HG02763 (cell line): ENCODE measurements around the gene TOR1AIP1.
"Not testable (repeated sequence)": the region's sequence is repeated elsewhere in the genome, so short reads cannot be mapped to it uniquely, and the experiment has no call there.

ENCODE experiments used
- ATAC-seq: cut with Tn5 transposase; IDR thresholded peaks from one replicate; pipeline ENCODE4 v1.9.1; 2021; ENCODE audit warnings: mild to moderate bottlenecking, moderate library complexity; ENCODE audit not compliant: unreplicated experiment

The TOR1AIP1 gene

DNA sequence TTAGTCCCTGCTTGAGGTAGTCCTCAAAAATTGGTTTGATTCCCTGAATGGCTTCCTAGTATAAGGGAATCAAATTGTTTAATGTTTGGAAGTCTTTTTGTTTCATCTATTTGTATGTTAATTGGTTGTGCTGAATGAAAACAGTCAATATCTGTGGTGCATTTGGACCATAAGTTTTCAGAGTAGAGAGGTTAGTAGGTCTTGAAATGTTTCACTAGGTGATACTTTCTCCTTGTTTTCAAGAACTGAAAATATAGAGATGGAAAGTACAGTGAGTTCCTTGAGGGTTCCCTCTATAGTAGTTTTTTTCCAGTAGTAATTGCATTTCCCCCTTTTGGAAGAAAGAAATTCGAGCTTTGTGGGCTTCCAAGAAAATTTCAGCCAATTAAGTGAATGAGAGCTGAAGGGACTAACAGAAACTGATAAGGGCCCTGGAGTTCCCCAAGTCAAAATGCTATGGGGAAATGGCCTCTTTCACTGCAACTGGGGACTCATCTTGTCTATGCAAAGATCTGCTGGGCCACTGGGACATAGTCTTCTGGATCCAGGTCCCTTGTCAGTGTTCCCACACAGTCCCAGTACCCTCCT, 53.9 kb downstream of the TOR1AIP1 start:
- no peak for ATAC-seq

DNA sequence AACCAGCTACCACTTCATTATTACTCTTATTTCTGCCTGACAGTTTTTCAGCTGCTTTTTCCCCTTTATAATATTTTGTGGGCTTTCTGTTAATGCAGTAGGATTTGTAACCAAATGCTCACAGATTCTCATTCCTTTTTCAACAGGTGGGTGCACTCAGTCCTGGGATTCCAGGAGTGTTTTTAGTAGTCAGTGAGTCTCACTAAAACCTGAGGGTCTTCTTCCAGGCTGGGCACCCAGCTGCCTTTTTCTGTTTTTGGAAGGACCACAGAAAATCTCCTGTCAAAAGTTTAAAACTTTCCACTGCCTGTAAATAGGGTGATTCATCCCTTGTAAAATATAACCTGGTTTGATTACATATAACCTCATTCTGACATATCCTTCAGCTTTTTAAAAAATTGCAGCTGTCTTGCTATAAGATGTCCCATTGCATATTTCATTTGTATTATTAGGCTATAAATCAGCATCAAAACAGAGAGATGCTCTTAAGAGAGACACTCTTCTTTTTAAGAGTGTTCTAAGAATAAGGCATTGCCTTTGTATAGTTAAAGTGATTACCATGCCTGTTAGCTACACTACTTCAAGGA, 55.7 kb downstream of the TOR1AIP1 start:
- no peak for ATAC-seq

DNA sequence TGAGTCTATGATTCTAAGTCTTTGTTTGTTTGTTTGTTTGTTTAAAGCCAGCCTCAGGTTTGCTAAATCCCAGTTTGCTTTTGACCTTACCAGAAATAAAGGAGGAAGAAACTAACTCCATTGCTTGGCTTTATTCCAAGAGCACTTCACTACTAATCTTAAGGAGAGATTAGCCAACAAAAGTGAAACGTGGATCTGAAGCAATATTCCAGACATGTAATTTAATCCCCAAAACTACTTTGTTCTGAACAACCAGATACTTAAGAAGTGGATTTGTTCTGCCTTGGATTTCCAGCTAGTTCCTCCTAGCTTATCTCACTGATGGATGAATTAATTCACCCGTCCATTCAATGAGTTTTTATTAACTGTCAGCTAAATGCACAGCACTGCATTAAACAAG, 56.7 kb downstream of the TOR1AIP1 start:
- ATAC-seq: no peak

DNA sequence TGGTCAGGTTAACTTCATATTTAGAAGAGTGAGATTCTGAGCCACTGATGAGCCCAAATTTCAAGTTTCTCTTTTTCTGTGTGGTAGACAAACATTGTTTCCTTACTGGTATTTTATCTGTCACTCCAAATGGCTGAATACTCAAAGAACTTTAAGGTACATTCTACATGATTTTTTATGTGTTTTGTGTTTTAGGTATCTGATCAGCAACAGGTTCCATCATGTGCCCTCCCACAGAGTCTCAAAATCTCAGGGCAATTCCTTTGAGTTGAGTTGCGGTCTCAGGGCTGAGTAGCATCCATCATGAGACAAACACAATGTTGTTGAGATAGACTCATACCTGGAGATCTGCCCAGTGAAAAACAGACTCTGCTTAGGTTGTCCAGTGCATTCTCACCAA, 57.9 kb downstream of the TOR1AIP1 start:
- ATAC-seq: no peak

DNA sequence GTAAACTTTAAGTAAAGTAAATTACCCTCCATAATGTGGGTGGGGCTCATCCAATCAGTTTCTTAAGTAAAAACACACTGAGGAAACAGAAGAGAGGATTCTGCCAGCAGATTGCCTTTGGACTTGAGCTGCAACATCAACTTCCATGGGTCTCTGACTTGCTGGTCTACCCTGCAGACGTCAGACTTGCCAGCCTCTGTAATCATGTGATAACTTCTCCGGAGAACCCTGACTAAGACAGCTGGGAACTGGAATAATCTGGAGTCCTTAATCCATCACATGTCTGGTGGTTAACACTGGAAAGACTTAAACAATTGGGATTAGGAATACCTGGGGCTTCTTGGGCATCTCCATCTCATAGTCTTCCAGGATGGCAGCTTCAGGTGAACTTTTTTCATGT, 59.4 kb downstream of the TOR1AIP1 start:
- ATAC-seq: no peak

DNA sequence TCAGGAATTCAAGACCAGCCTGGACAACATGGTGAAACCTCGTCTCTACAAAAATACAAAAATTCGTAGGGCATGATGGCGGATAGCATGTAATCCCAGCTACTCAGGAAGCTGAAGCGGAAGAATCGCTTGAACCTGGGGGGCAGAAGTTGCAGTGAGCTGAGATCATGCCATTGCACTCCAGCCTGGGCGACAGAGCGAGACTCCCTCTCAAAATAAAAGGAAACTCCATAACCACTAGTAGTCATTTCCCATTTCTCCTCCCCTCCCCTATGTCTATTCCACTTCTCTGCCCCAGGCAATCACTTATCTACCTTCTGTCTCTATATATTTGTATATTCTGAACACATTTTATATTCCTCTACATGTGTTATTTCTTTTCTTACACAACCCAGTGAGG, 68.6 kb downstream of the TOR1AIP1 start:
- no peak for ATAC-seq

DNA sequence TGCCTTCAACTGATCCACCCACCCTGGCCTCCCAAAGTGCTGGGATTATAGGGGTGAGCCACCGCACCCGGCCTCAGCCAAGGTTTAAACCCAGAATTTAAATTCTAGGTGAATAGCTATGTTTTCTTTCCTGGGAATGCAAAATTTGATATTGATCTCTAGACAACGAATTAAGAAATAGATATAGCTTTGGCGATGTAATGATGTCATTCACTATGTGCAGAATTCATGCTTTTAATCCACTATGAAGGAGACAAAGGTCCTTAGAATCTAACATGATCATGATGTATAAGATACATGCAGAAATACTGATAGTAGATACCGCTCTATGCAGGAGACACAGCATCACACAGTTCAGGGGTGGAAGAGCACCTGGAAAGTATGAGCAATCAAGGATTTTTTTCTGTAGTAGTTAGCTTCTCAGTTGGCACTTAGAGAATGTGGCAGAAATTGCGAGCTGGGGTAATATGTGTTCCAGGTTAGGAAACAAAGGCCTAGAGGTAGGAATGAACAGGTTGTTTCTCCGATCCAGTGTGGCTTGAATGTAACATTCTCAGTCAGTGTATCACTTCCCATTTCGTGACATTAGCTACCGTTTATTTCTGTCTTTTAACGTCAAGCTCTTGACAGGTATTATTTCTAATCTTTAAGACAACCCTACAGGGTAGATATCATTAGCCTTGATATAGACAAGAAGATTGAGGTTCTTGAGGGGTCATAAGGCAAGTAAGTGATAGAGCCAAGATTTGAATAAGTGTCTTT, 69.5 kb downstream of the TOR1AIP1 start:
- no peak for ATAC-seq

DNA sequence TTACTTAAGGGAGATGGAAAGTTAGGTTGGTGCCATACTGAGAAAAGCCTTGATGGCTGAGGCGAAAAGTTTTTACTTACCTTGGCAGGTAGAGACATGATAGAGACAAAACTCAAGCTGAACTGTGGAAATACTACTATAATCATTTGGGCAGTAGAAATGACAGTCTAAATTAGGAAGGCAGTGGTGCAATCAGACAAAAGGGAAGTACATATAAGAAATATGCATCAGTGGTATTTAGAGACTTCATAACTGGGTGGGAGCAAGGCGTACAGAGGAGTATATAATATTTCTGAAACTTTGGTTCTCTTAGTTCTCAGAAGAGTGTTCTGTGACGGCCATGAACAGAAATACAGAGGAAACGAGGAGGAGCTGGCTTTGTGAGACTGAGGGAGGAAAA, 70.1 kb downstream of the TOR1AIP1 start:
- ATAC-seq: no peak

DNA sequence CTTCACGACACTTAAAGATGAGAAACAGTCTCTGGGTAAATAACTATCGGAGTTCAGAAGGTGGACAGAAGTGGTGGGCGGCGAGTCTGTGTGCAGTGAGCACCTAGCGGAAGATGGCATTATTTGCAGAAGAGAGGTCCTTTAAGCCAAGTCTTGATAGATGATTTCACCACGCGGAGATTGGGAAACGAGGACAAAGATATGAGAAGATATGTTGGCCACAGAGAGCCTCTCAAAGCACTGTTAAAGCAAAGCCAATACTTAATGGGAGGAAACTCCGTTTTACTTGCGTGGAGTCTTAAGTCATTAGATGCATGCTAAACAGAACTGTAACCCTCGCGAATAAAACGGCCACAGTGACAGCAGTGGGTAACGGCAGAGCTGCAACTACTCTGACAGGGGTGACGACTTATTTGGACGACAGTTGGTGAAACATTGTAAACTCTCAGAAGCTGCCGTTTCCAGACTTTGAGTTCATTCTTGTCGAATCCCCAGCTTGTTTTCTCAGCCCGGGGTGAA, 71.9 kb downstream of the TOR1AIP1 start:
- ATAC-seq: peak; percentile 11

DNA sequence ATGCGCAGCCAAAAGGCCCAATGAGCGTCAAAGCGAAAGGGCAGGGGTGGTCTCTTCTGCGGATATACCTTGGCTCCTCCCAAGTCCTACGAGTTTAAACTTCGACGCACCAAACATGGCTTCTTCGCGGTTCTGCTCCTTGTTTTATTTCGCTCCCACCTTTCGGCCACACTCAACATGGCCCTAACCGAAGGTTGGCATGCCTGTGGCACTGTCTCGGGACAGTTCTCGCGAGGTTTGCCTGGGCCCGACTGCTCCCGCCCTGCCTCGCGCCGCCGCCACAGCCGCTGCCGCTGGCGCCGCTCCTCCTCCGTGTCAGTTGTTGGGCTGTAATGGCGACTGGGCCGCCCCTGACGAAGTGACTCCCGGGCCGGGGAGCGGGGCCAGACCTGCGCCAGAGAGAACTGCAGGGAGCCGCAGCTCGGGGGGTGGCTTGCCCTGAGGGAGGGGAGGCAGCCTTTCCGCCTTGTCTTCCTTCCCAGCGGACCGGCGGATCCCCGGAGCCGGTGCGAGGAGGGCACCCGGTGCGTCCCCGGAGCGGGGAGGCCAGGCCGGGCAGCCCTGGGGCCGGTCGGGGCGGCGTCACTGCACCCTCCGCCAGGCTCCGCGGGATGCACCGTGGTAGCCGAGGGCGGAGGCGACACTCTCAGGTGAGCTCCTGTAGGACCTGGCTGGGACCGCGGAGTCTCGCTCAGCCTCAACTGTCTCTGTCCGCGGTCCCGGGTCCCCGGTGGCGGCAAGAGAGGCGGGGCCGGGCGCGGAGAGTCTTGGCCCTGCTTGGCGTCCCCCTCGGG, 72.6 kb downstream of the TOR1AIP1 start, which contains the start of gene CEP350:
Gene CEP350, plus strand, starts transcription at position 318 of the 794 bp plus-strand sequence. CDS start 31,372 bp downstream, outside the sequence.
- peak; percentile 94 for ATAC-seq

DNA sequence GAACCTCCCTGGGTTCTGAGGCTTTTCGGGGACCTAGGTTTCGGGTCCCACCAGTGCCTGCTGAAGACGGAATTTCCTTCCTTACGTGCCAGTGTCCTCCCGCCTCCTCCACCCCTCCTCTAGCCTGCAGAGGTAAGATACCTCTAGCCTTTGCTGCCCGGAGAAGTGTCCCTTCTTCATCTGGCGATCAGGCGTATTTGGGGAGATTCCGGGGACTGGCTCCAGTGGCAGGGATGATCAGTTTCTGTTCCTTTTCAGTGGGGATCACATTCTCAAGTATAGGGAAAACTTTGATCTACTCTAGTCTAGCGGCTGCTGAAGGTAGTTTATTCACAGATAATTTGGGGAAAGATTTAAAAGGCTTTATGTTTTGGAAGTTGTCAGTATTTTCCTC, 73.2 kb downstream of the TOR1AIP1 start:
- ATAC-seq: no peak

DNA sequence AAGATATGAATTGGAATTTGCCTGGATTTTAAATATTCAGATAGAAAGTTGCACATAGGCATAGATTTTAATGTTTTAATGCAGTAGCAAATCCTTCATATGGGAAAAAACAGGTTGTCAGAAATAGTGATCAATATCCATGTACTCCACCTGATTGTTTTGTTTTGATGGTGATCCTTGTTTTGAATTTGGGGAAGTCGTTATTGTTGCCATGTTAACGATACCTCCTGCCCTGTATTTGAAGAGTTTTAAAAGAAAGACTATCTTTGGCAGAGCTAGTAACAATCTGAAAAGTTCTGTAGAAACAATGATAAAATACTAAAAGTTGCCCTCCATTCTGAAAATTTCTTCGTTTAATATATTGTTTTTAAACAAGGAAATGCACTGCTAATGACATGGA, 73.6 kb downstream of the TOR1AIP1 start:
- no peak for ATAC-seq

DNA sequence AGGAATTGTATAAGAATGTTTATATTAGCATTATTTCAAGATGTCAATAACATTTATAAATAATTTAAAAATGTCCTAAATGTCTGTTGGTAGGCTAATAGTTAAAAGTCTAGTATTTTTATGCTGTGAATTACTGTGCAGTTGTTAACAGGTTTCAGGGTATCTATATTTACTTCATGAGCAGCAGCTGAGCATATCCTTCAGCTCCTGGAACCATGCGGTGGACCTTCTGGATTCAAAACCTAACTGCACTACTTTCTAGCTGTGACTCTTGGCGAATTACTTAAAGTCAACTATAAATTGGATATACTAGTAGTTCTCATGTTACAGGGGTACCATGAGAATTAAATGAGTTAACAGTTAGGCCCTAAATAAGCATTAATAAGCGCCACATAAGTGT, 76.3 kb downstream of the TOR1AIP1 start:
- ATAC-seq: no peak

DNA sequence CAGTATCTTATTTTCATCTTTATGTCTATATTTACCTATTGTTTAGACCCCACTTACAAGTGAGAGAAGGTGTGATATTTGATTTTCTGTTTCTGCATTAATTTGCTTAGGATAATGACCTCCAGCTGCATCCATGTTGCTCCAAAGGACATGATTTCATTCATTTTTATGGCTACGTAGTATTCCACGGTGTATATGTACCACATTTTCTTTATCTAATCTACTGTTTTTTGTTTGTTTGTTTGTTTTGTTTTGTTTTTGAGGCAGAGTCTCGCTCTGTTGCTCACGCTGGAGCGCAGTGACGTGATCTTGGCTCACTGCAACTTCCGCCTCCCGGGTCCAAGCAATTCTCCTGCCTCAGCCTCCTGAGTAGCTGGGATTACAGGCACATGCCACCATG, 80.1 kb downstream of the TOR1AIP1 start:
- not testable (repeated sequence) for ATAC-seq

DNA sequence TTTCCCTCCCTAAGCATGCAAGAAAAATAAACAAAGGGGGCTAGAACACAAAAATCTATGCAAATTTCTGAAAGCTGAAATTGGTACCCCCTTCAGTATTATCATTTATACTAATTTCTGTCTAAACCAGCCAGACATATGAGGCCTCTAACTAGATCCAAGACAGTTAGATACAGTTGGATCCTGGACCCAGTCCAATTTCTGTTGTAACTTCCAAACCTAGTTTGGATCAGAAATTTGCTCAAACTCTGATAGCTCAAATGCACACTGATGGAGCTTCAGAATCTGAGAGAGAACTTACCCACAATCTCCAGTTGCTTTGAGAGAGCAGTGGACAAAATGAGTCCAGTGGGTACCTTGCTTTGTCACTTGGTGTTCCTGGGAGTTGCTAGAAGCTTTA, 84.5 kb downstream of the TOR1AIP1 start:
- ATAC-seq: no peak

DNA sequence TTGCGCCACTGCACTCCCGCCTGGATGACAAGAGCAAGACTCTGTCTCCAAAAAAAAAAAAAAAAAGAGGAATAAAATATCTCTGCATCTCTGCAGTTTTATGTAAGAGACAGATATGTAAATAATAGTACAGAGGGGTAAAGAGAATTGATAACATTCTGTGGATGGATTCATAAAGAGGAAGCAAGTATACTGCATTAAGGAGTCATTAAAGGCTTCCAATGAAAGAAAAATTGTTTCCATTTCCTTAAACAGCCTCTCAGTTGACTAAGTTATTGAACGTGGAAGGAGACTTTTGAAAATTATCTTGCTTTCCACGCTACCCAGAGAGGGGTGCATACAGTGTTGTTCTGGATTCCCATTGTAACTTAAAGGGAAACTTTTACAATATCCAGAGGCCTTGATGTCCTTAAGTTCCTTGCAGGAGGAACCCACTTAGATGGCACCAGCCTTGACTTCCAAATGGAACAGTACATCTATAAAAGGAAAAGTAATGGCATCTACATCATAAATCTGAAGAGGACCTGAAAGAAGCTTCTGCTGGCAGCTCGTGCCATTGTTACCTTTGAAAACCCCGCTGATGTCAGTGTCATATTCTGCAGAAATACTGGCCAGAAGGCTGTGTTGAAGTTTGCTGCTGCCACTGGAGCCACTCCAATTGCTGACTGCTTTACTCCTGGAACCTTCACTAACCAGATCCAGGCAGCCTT, 86.4 kb downstream of the TOR1AIP1 start:
- ATAC-seq: no peak

DNA sequence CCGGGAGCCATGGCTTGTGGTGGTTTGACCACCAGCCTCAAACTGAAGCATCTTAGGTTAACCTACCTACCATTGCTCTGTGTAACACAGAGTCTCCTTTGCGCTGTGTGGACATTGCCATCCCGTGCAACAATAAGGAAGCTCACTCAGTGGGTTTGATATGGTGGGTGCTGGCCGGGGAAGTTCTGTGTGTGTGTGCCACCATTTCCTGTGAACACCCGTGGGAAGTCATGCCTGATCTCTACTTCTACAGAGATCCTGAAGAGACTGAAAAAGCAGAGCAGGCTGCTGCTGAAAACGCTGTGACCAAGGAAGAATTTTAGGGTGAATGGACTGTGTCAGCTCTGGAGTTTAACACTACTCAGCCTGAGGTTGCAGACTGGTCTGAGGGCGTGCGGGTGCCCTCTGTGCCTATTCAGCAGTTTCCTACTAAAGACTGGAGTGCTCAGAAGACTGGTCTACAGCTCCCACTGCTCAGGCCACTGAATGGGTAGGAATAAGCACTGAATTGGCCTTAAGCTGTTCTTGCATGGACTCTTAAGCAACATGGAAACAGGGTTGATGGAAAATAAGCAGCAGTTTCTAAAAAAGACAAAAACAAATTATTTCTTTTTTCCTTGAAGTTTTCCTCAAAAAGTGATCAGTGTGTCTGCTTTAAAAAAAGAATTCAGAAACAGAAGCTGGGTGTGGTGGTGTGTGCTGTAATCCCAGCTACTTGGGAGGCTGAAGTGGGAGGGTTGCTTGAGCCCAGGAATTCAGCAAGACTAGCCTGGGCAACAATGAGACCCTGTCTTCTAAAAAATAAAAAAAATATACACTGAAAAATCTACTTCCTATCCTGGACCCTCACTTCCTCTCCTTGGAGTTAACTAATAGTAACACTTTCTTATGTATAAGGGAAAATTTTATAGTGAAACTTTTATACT, 87.2 kb downstream of the TOR1AIP1 start:
- ATAC-seq: no peak
